ENCODE results near the gene MAPK4. TPM values are rescaled to one million over a fixed set of nuclear protein-coding genes. Genes with fewer than 3 reads are reported as not detected.
A peak's percentile ranks its signal among the peaks of the same experiment; 100 is the strongest.

The MAPK4 gene
- total and polyA plus RNA-seq, 3 donors from 2014 or later, result 9.3 to 18.1 (median 13.3) TPM

DNA sequence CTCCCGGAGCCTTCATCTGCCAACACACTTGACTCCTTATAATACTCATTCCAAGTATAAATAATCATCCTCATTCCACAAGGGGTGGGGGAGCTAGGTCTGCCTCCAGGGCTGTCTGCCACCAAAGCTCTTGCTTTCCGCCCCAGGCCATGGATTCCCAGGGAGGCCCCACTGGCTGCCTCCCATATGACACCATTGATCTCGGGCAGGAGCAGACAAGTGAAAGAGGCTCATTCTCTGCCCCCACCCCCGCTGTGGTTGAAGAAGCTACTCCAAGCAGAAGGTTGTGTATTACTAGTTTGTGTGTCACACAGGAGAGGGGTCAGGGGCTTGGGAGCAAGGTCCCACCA, 160.4 kb downstream of the MAPK4 start:
- H3K9me3 ChIP-seq, result no peaks in the 10 kb centered on the region
- H3K4me3 ChIP-seq, result no peak overlapping the region
- 92 to 100% methylated on average over 2 to 4 of the region's 4 CpGs for WGBS, 2 donors
- no peak for DNase-seq
- H3K27me3 ChIP-seq, result no peaks in the 10 kb centered on the region
- TF ChIP-seq POLR2A (IDR thresholded peaks at IDR 0.05), result no peak
- TF ChIP-seq, protein P1, sequence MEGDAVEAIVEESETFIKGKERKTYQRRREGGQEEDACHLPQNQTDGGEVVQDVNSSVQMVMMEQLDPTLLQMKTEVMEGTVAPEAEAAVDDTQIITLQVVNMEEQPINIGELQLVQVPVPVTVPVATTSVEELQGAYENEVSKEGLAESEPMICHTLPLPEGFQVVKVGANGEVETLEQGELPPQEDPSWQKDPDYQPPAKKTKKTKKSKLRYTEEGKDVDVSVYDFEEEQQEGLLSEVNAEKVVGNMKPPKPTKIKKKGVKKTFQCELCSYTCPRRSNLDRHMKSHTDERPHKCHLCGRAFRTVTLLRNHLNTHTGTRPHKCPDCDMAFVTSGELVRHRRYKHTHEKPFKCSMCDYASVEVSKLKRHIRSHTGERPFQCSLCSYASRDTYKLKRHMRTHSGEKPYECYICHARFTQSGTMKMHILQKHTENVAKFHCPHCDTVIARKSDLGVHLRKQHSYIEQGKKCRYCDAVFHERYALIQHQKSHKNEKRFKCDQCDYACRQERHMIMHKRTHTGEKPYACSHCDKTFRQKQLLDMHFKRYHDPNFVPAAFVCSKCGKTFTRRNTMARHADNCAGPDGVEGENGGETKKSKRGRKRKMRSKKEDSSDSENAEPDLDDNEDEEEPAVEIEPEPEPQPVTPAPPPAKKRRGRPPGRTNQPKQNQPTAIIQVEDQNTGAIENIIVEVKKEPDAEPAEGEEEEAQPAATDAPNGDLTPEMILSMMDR (IDR thresholded peaks at IDR 0.05), result no peak
- H3K27ac ChIP-seq, result no peak overlapping the region
- H3K36me3 ChIP-seq (ENCODE audit: low read depth, missing control alignments), result no peaks in the 10 kb centered on the region
- intact Hi-C loops (cut with DNase I; ENCODE audit: low total_unique reads), result no loop called here
- peaks cover 10% of the 10 kb centered on the region for H3K4me1 ChIP-seq

DNA sequence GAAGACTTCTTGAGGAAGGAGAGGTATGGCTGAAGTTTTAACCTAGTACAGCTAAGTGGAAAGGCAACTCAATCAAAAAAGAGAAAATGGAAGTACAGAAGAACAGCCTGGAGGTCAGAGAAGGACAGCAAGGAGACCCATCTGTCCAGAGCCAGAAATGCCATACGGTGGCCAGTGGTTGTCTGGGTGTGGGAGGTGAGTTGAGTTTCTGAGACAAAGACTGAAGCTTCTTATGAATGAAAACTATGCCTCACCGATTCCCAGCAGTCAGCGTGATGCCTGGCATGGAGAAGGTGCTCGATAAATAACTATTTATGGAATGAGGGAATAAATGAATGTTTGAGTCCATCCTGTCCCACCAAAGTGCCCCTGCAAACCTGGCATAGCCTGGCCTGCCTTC, 161.1 kb downstream of the MAPK4 start:
- WGBS, 2 donors, result 80 to 83% methylated on average over 4 of the region's 4 CpGs
- TF ChIP-seq, protein P1 (IDR thresholded peaks at IDR 0.05), result no peak
- no peak for TF ChIP-seq POLR2A (IDR thresholded peaks at IDR 0.05)
- Histone ChIP-seq H3K27me3 (no peaks in the 10 kb centered on the region), H3K4me1 (peaks cover 14% of the 10 kb centered on the region), H3K36me3 (ENCODE audit: low read depth, missing control alignments) (no peaks in the 10 kb centered on the region), H3K9me3 (no peaks in the 10 kb centered on the region), H3K4me3 (no peak overlapping the region), H3K27ac (no peak overlapping the region)
- no peak for DNase-seq
- intact Hi-C loops (cut with DNase I; ENCODE audit: low total_unique reads), result no loop called here

DNA sequence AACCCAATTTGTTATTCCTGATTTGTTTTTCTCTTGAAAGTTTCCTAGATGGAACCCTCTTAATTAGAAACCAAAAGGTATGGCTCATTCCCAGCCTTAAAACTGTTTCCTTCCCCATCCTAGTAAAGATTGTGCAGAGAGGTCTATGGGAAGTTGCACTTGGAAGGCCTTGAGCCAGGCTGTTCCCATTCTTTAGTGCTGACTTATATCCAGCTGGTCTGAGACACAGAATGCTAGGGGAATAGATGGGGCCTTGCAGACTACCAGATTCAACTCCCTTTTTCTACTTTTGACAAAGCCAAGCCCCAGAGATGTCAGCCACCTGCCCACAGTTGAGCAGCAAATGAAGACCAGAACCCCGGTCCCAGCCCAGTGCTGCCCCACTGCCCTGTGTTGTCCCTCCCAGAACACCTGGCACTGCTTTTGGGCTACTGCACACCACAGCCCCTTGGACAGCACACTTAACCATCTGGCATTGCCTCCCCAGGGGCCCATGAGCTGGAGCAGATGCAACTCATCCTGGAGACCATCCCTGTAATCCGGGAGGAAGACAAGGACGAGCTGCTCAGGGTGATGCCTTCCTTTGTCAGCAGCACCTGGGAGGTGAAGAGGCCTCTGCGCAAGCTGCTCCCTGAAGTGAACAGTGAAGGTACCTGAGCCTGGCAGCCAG, 161.7 kb downstream of the MAPK4 start:
- intact Hi-C loops (cut with DNase I; ENCODE audit: low total_unique reads), result no loop called here
- no peaks in the 10 kb centered on the region for H3K27me3 ChIP-seq
- H3K36me3 ChIP-seq (ENCODE audit: low read depth, missing control alignments), result no peaks in the 10 kb centered on the region
- TF ChIP-seq POLR2A (IDR thresholded peaks at IDR 0.05), result no peak
- TF ChIP-seq, protein P1 (IDR thresholded peaks at IDR 0.05), result no peak
- H3K4me1 ChIP-seq, result peaks cover 14% of the 10 kb centered on the region
- H3K27ac ChIP-seq, result no peak overlapping the region
- no peak overlapping the region for H3K4me3 ChIP-seq
- no peaks in the 10 kb centered on the region for H3K9me3 ChIP-seq
- no peak for DNase-seq
- 70 to 78% methylated on average over 4 of the region's 4 CpGs for WGBS, 2 donors

DNA sequence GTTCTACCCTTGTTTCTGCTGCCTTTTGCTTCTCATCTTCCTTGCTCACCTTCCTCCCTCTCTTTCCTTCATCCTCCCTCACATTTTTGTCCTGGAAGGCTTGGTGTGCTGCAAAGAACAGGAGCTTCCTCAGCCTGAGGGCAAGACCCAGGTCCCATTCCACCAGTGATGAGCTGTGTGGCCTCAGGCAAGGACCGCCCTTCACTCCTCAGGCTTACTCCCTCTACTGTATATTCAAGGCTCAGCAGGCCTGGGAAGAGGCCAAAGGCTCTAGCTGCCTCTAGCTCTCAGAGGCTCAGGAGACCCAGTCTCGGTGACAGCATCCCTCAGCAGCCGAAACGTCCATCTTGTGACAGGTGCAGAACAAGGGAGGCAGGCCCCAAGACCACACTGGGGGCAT, 162.4 kb downstream of the MAPK4 start:
- Histone ChIP-seq H3K9me3 (no peaks in the 10 kb centered on the region), H3K4me3 (no peak overlapping the region), H3K27me3 (no peaks in the 10 kb centered on the region), H3K4me1 (peaks cover 17% of the 10 kb centered on the region), H3K27ac (no peak overlapping the region), H3K36me3 (ENCODE audit: low read depth, missing control alignments) (no peaks in the 10 kb centered on the region)
- no peak for DNase-seq
- TF ChIP-seq, protein P1 (IDR thresholded peaks at IDR 0.05), result no peak
- TF ChIP-seq POLR2A (IDR thresholded peaks at IDR 0.05), result no peak
- 90 to 100% methylated on average over 1 to 4 of the region's 4 CpGs for WGBS, 2 donors
- intact Hi-C loops (cut with DNase I; ENCODE audit: low total_unique reads), result no loop called here

DNA sequence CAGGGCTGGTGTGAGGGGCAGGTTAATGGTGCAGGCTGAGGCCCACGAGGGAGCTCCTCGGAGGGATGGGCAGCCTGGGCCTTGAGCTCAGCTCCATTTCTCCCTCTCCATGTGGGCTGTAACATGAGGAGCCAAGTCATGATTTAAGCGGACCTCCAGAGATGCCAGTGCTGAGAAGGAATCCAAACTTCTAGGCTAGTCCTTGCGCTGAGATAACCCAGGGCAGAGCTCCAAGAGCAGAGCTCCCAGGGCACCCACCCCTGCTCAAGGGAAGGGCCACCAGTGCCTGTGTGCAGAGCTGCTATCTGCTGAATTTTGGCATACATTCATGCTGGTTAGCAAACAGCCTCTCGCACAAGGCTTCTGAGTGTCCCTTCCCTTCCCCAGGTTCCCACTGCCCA, 164.9 kb downstream of the MAPK4 start:
- Histone ChIP-seq H3K9me3 (no peaks in the 10 kb centered on the region), H3K27ac (peak overlapping the region in 1 of 2 donors; percentile 29), H3K36me3 (ENCODE audit: low read depth, missing control alignments) (no peaks in the 10 kb centered on the region), H3K4me3 (no peak overlapping the region), H3K4me1 (peaks cover 24% of the 10 kb centered on the region), H3K27me3 (no peaks in the 10 kb centered on the region)
- intact Hi-C loops (cut with DNase I; ENCODE audit: low total_unique reads), result no loop called here
- peak; percentile 68 for DNase-seq
- WGBS, 2 donors, result 30 to 55% methylated on average over 1 to 5 of the region's 5 CpGs
- TF ChIP-seq, protein P1 (IDR thresholded peaks at IDR 0.05), result no peak

All from testis (tissue), 3 donors.